HepG2 (cell line): Measurements from ENCODE around the gene CTDP1. TPM values are rescaled to one million over a fixed set of nuclear protein-coding genes. Genes with fewer than 3 reads are reported as not detected.
A peak's percentile ranks its signal among the peaks of the same experiment; 100 is the strongest.

ENCODE experiments used
- ELF4 ChIP-seq: sonication (generic); formaldehyde crosslinking; IDR thresholded peaks from 2 replicates; pipeline ENCODE4 v1.5.0; 2020; ENCODE audit warnings: missing genetic modification reagents, mild to moderate bottlenecking, moderate library complexity, borderline replicate concordance
- FOXK1 ChIP-seq: sonication (generic); formaldehyde crosslinking; IDR thresholded peaks from 2 replicates; pipeline ENCODE4 v1.4.0; 2020; ENCODE audit warnings: low read depth, missing genetic modification reagents, borderline replicate concordance
- GTF3A ChIP-seq: sonication (generic); formaldehyde crosslinking; conservative IDR thresholded peaks from 2 replicates; pipeline ENCODE4 v1.4.0; 2020; ENCODE audit warnings: mild to moderate bottlenecking, missing genetic modification reagents
- KMT2B ChIP-seq: IDR thresholded peaks from 2 replicates; pipeline ENCODE4 v1.6.1; 2016; ENCODE audit warnings: missing genetic modification reagents, missing compliant biosample characterization
- RERE ChIP-seq: IDR thresholded peaks from 2 replicates; pipeline ENCODE4 v1.6.1; 2016; ENCODE audit warnings: low read depth, missing genetic modification reagents, missing compliant biosample characterization
- REST ChIP-seq, 2 experiments: IDR thresholded peaks; 2 replicates each; pipeline ENCODE4 v1.6.1; 2011 to 2012; ENCODE audit warnings: low read length in 2 of 2, borderline replicate concordance in 1 of 2, low read depth in 1 of 2, mild to moderate bottlenecking in 1 of 2, moderate library complexity in 1 of 2
- TRIM24 ChIP-seq: sonication (generic); formaldehyde crosslinking; IDR thresholded peaks from 2 replicates; pipeline ENCODE4 v1.8.0; 2022; ENCODE audit warnings: mild to moderate bottlenecking, missing genetic modification reagents
- YY1 ChIP-seq: IDR thresholded peaks from 2 replicates; pipeline ENCODE4 v1.6.1; 2011; ENCODE audit warnings: low read length, low read depth, moderate library complexity, mild to moderate bottlenecking; ENCODE audit not compliant: insufficient read depth, insufficient replicate concordance
- ZKSCAN1 ChIP-seq: fragments of 150-350 bp; IDR thresholded peaks from 2 replicates; pipeline ENCODE4 v1.6.1; 2014; ENCODE audit warnings: low read length
- ZNF136 ChIP-seq: sonication (generic); formaldehyde crosslinking; IDR thresholded peaks from 2 replicates; pipeline ENCODE4 v1.8.1; 2022; ENCODE audit warnings: low read depth, mild to moderate bottlenecking, moderate library complexity, missing genetic modification reagents
- ZNF232 ChIP-seq: sonication (generic); formaldehyde crosslinking; IDR thresholded peaks from 2 replicates; pipeline ENCODE4 v1.4.0; 2020; ENCODE audit warnings: missing genetic modification reagents, borderline replicate concordance
- ZNF30 ChIP-seq: sonication (generic); formaldehyde crosslinking; IDR thresholded peaks from 2 replicates; pipeline ENCODE4 v1.5.0; 2020; ENCODE audit warnings: mild to moderate bottlenecking, missing genetic modification reagents
- ZNF550 ChIP-seq: sonication (generic); formaldehyde crosslinking; IDR thresholded peaks from 2 replicates; pipeline ENCODE4 v1.4.0; 2020; ENCODE audit warnings: mild to moderate bottlenecking, missing genetic modification reagents, borderline replicate concordance
- ZNF776 ChIP-seq: sonication (generic); formaldehyde crosslinking; IDR thresholded peaks from 2 replicates; pipeline ENCODE4 v1.4.0; 2020; ENCODE audit warnings: mild to moderate bottlenecking, missing genetic modification reagents
- ZNF780A ChIP-seq: sonication (generic); formaldehyde crosslinking; IDR thresholded peaks from 2 replicates; pipeline ENCODE4 v1.8.0; 2022; ENCODE audit warnings: mild to moderate bottlenecking, missing genetic modification reagents, moderate library complexity
- ZNF878 ChIP-seq: sonication (generic); formaldehyde crosslinking; IDR thresholded peaks from 2 replicates; pipeline ENCODE4 v1.8.1; 2023; ENCODE audit warnings: mild to moderate bottlenecking, missing genetic modification reagents, moderate library complexity
- polyA plus RNA-seq, 8 experiments: library from polyadenylated mRNA; depleted of rRNA in 3 of 8; stranded (reverse) in 7 of 8; unstranded in 1 of 8; fragments of >200 nt; fragmentation: Illumina TruSeq in 4 of 8; extraction: Trizol in 4 of 8; gene quantifications; 2 replicates each; pipeline versions ENCODE4 v1.2.1 to v1.2.3, GENCODE V29; 2011 to 2016; ENCODE audit warnings: low read depth in 4 of 8, missing spikeins in 1 of 8, mixed read lengths in 1 of 8; ENCODE audit not compliant: insufficient read depth in 1 of 8
- total RNA-seq, 5 experiments: library from RNA; depleted of rRNA; stranded (reverse); fragments of >200 nt; fragmentation: Illumina TruSeq; extraction: Trizol; gene quantifications; 2 replicates each; pipeline ENCODE4 v1.2.3, GENCODE V29; 2016; ENCODE audit warnings: low read depth in 1 of 5
- TF ChIP-seq, protein P1 (sequence below): sonication (generic); formaldehyde crosslinking; IDR thresholded peaks from 2 replicates; pipeline ENCODE4 v1.4.0; 2020; ENCODE audit warnings: missing genetic modification reagents, borderline replicate concordance

CTDP1 gene
- total and polyA plus RNA-seq, 2 of the 13 experiments (the other 11 are each of a cell fraction or from before 2014, with no cell fraction given), result 6.9 to 11.0 TPM

- TF ChIP-seq, protein P1, sequence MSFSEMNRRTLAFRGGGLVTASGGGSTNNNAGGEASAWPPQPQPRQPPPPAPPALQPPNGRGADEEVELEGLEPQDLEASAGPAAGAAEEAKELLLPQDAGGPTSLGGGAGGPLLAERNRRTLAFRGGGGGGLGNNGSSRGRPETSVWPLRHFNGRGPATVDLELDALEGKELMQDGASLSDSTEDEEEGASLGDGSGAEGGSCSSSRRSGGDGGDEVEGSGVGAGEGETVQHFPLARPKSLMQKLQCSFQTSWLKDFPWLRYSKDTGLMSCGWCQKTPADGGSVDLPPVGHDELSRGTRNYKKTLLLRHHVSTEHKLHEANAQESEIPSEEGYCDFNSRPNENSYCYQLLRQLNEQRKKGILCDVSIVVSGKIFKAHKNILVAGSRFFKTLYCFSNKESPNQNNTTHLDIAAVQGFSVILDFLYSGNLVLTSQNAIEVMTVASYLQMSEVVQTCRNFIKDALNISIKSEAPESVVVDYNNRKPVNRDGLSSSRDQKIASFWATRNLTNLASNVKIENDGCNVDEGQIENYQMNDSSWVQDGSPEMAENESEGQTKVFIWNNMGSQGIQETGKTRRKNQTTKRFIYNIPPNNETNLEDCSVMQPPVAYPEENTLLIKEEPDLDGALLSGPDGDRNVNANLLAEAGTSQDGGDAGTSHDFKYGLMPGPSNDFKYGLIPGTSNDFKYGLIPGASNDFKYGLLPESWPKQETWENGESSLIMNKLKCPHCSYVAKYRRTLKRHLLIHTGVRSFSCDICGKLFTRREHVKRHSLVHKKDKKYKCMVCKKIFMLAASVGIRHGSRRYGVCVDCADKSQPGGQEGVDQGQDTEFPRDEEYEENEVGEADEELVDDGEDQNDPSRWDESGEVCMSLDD (CRISPR knock-in tag), result no peak
- no peak for TF ChIP-seq GTF3A (CRISPR knock-in tag)
- TF ChIP-seq ZNF136, result no peak
- no peak for TF ChIP-seq ZNF550 (CRISPR knock-in tag)
- TF ChIP-seq ZNF30 (CRISPR knock-in tag), result no peak
- 0 out of 2 replicates have a peak, but pooled peaks have one; percentile 12 for TF ChIP-seq FOXK1 (CRISPR knock-in tag)
- TF ChIP-seq ZKSCAN1, result no peak
- no peak for TF ChIP-seq YY1
- no peak for TF ChIP-seq ZNF232 (CRISPR knock-in tag)
- no peak for TF ChIP-seq ELF4 (CRISPR knock-in tag)
- TF ChIP-seq ZNF780A (CRISPR knock-in tag), result no peak
- TF ChIP-seq TRIM24 (CRISPR knock-in tag), result no peak
- no peak for TF ChIP-seq REST (IDR thresholded peaks at IDR 0.05; ENCODE audit: borderline replicate concordance in 1 of 2, low read depth in 1 of 2, low read length in 2 of 2)
- no peak for TF ChIP-seq KMT2B (CRISPR knock-in tag)
- 0 out of 2 replicates have a peak, but pooled peaks have one; percentile 40 for TF ChIP-seq RERE
- no peak for TF ChIP-seq ZNF776
- TF ChIP-seq ZNF878, result 0 out of 2 replicates have a peak, but pooled peaks have one; percentile 47
Observed at GRCh38 chr18:79795446-79795845, 115.8 kb downstream of the CTDP1 start (continued).
